ENCODE data around the gene TRERF1. TPM values are rescaled to one million over a fixed set of nuclear protein-coding genes. Genes with fewer than 3 reads are reported as not detected.
A peak's percentile ranks its signal among the peaks of the same experiment; 100 is the strongest.
"Not testable (repeated sequence)": the region's sequence is repeated elsewhere in the genome, so short reads cannot be mapped to it uniquely, and the experiment has no call there.

The TRERF1 gene
- total RNA-seq, 8 experiments from 2014 or later: 3.5 to 21.2 (median 5.2) TPM

DNA sequence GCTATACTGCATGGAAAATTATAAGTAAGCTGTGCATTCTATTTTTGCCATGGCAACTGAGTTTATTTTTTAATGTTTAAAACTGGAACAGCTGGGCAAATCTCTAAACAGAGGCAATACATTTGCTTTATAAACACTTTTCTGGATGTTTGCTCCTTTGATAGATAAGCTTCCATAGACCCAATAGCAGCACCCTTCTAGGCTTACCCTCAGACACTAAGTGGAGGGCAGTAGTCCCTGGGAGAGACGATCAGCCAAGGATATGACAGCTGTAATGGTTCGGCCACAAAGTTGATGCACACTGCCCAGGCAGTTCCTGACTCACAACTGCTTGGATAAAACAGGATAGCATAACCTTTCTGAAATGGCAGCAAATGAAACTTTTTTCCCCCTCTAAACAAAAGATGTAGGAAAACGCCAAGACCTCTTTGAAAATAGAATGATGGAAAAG is 225.5 kb downstream of the TRERF1 start:
- ATAC-seq (replicated peaks in 6 of 8): peak; percentile 7 to 55 (median 40)
- Histone ChIP-seq H3K4me1 (replicated peaks in 1 of 2) (peaks cover 0 to 5% of the 10 kb centered on the region in 2 donors), H3K4me3 (no peak overlapping the region), H3K27ac (no peak overlapping the region)
- 8 to 83% (median 62%) methylated on average over 1 to 3 of the region's 3 CpGs; no CpG with 5 or more reads in 1 of the 10 experiments for WGBS, 10 experiments
- in situ Hi-C loops (cut with MboI; ENCODE audit: low pct_unique_long_range_greater_than_20kb in 2 of 9, low sequenced_read_pairs in 9 of 9, unreplicated experiment in 9 of 9): loop anchor here in 1 of 9 experiments (25.0 kb wide), 1 partner anchor 311 kb away; no protein-coding TSS in a partner anchor

DNA sequence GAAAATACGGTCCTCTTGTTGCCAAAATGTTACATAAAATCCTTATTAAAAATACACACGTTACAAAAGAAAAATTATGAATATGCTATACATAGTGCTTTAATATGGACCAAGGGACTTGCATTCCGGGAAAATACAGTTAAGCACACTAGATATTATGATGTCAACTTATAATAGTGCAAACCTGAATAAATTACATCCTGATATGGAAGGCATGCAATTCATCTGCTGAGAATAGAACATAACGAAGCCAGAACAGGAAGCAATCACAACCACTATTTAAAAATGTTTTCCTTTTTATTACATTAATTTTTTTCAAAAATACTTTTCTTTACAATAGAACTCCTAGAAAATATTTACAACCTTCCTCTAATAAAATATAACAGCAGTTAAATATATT is 226.3 kb downstream of the TRERF1 start:
- 7 to 100% (median 89%) methylated on average over 3 to 4 of the region's 4 CpGs for WGBS, 10 experiments
- H3K4me1 ChIP-seq (replicated peaks in 1 of 2): peaks cover 0 to 5% of the 10 kb centered on the region in 2 donors
- no peak for ATAC-seq (replicated peaks in 6 of 8)
- no peak overlapping the region for H3K27ac ChIP-seq
- no peak overlapping the region for H3K4me3 ChIP-seq
- in situ Hi-C loops (cut with MboI; ENCODE audit: low pct_unique_long_range_greater_than_20kb in 2 of 9, low sequenced_read_pairs in 9 of 9, unreplicated experiment in 9 of 9): loop anchor here in 1 of 9 experiments (25.0 kb wide), 1 partner anchor 312 kb away; no protein-coding TSS in a partner anchor

DNA sequence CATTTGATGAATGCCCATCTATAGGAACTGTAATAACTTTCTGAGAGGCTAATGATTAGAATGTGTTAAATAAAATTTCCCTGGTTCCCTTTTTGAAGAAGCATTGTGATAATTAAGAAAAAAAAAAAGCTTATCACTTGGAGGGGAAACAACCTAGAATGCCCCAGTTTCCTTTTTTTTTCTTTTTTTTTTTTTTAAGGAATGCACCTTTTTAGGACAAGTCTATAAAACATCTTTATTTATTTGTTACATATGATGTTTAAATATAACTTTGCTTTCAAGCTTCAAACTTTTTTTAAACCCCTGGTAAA is 226.7 kb downstream of the TRERF1 start:
- no peak overlapping the region for H3K27ac ChIP-seq
- ATAC-seq (replicated peaks in 6 of 8): peak in 2 of 8 experiments; percentile 38 to 45
- in situ Hi-C loops (cut with MboI; ENCODE audit: low pct_unique_long_range_greater_than_20kb in 2 of 9, low sequenced_read_pairs in 9 of 9, unreplicated experiment in 9 of 9): loop anchor here in 1 of 9 experiments (25.0 kb wide), 1 partner anchor 312 kb away; no protein-coding TSS in a partner anchor
- H3K4me1 ChIP-seq (replicated peaks in 1 of 2): peaks cover 0 to 5% of the 10 kb centered on the region in 2 donors
- no peak overlapping the region for H3K4me3 ChIP-seq

DNA sequence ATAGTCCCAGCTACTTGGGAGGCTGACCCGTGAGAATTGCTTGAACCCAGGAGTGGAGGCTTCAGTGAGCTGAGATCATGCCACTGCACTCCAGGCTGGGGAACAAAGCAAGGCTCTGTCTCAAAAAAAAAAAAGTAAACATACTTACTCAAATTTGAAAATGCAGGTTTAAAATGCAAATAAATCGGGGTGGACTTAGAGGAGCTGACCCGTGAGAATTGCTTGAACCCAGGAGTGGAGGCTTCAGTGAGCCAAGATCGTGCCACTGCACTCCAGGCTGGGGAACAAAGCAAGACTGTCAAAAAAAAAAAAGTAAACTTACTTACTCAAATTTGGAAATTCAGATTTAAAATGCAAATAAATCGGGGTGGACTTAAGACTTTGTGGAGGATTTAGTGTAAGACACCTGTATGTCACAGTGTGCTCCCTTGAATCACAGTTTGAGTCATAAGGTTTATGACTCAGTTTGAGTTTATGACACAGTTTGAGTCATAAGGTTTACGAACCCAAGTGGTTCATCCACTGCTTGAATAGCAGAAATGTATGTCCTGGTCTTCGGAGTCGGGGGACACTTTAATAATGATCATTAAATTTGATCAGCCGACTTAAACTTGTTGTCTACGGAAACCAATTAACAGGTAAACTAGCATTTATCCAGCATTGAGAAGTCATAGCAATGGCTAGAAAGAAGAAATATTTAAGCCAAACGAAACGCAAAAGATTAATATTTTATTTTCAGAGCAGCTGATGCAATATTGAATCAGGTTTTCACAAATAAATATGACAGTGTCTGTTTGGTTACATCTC is 227.3 kb downstream of the TRERF1 start:
- H3K4me1 ChIP-seq (replicated peaks in 1 of 2): peaks cover 0 to 5% of the 10 kb centered on the region in 2 donors
- in situ Hi-C loops (cut with MboI; ENCODE audit: low pct_unique_long_range_greater_than_20kb in 2 of 9, low sequenced_read_pairs in 9 of 9, unreplicated experiment in 9 of 9): loop anchor here in 1 of 9 experiments (25.0 kb wide), 1 partner anchor 313 kb away; no protein-coding TSS in a partner anchor
- ATAC-seq (replicated peaks in 6 of 8): peak; percentile 34 to 90 (median 58)
- no peak overlapping the region for H3K4me3 ChIP-seq
- 21 to 100% (median 55%) methylated on average over 1 to 12 of the region's 12 CpGs for WGBS, 10 experiments
- no peak overlapping the region for H3K27ac ChIP-seq

DNA sequence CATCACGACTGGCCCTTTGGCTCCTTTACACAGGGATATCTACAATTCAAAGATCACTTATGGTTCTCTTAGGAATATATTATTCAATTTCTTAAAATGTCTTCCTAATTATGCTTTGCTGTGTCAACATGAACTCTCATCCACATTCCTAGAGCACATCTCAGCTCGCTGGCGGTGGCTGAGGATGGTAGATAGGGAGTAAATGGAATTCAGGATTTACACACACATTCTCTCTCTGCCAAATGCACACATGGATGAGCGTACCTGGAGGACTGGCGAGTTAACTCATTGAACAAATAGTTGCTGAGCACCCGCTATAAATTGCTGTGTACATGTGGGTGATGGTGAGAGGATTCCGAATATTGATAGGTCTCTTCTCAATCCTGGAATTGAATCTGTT is 229.3 kb downstream of the TRERF1 start:
- ATAC-seq (replicated peaks in 6 of 8): peak in 1 of 8 experiments; percentile 54
- H3K4me3 ChIP-seq: no peak overlapping the region
- H3K27ac ChIP-seq: no peak overlapping the region
- H3K4me1 ChIP-seq (replicated peaks in 1 of 2): peaks cover 0 to 5% of the 10 kb centered on the region in 2 donors
- 80 to 100% (median 94%) methylated on average over 2 to 6 of the region's 7 CpGs; no CpG with 5 or more reads in 5 of the 10 experiments for WGBS, 10 experiments
- in situ Hi-C loops (cut with MboI; ENCODE audit: low pct_unique_long_range_greater_than_20kb in 2 of 9, low sequenced_read_pairs in 9 of 9, unreplicated experiment in 9 of 9): no loop called here

DNA sequence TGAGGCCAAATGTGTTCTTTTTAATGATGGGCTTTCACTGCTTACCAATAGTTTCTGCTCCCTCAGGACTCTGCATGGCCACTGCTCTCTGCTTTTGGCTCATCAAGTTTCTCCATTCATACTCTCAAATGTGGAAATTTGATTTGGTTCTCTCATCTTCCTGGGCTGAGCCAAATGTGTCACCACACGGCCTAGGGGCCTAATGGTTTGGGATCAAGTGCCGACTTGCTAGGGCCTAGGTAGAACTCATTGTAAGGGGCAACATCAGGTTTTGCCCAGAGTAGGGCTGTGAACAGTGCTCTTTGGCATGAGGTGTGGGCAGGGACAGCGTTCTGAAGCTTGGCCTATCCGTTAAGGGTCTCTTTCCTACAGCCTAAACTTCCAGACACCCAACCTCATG is 230.2 kb downstream of the TRERF1 start:
- WGBS, 10 experiments: 46 to 100% (median 80%) methylated on average over 2 to 4 of the region's 4 CpGs; no CpG with 5 or more reads in 2 of the 10 experiments
- H3K27ac ChIP-seq: no peak overlapping the region
- H3K4me1 ChIP-seq (replicated peaks in 1 of 2): peaks cover 3 to 8% of the 10 kb centered on the region in 2 donors
- H3K4me3 ChIP-seq: no peak overlapping the region
- no peak for ATAC-seq (replicated peaks in 6 of 8)
- in situ Hi-C loops (cut with MboI; ENCODE audit: low pct_unique_long_range_greater_than_20kb in 2 of 9, low sequenced_read_pairs in 9 of 9, unreplicated experiment in 9 of 9): no loop called here

DNA sequence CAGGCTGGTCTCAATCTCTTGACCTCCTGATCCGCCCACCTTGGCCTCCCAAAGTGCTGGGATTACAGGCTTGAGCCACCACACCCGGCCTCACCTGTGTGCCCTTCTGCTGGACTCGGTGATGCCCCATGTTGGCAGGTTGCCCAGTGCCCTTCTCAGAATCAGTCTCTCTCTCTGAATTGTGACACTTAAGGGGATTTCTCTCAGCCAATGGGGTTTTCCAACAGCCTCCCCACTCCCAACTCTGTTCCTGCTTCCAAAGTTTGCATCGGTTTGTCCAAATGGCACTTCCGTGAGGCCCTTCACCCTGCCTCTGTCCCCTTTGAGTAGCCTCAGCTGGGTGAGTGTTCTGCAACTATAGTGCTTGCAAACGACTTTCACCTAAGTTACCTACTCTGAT is 230.9 kb downstream of the TRERF1 start:
- no peak overlapping the region for H3K27ac ChIP-seq
- no peak for ATAC-seq (replicated peaks in 6 of 8)
- WGBS, 10 experiments: 0 to 78% (median 59%) methylated on average over 1 to 2 of the region's 6 CpGs; no CpG with 5 or more reads in 2 of the 10 experiments
- in situ Hi-C loops (cut with MboI; ENCODE audit: low pct_unique_long_range_greater_than_20kb in 2 of 9, low sequenced_read_pairs in 9 of 9, unreplicated experiment in 9 of 9): no loop called here
- peaks cover 5 to 9% of the 10 kb centered on the region in 2 donors for H3K4me1 ChIP-seq (replicated peaks in 1 of 2)
- H3K4me3 ChIP-seq: no peak overlapping the region

DNA sequence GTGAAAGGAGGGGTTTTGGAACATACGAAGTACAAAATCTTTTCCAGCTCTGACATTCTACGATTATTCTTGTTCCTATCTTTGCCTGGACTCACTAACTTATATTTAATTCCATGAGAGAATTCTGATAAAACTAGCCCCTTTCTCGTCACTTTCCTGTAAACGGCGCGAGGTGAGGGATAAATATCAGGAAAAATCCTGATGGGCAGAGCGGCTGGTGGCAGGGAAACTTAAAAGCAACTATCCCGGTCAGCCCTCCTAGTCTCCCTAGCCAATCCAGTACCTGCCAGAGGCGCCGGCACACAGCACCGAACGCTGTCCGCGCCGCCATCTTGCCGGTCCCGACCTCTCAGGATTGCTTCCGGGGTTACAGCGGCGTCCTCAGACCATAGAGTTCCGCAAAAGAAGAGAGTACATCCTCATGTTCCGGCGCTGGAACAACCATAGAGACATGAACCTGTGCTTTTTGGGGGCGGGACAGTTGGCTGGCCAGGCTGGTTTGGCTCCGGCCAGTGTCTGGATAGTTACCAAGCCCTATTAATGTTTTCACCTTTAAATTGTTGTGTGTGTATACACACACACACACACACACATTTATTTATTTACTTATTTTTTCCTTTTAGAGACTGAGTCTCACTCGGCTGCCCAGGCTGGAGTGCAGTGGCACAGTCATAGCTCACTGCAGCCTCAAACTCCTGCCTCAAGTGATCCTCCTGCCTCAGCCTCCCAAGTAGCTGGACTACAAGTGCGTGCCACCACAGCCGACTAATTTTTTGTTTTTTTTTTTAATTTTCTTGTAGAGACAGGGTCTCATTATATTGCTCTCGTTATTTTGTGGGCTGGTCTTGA is 234.0 kb downstream of the TRERF1 start, which contains the start of gene MRPS10:
Gene MRPS10, minus strand, starts transcription at position 343 of the 849 bp plus-strand sequence. Its CDS starts 12 bp downstream, at position 331.
- H3K4me1 ChIP-seq (replicated peaks in 1 of 2): peaks cover 5 to 8% of the 10 kb centered on the region in 2 donors
- WGBS, 10 experiments: 5 to 50% (median 16%) methylated on average over 4 to 22 of the region's 29 CpGs
- ATAC-seq (replicated peaks in 6 of 8): peak; percentile 89 to 100 (median 99)
- in situ Hi-C loops (cut with MboI; ENCODE audit: low pct_unique_long_range_greater_than_20kb in 2 of 9, low sequenced_read_pairs in 9 of 9, unreplicated experiment in 9 of 9): no loop called here
- peak within 1 kb of the TSS; percentile 45 to 88 (median 59) for H3K4me3 ChIP-seq
- H3K27ac ChIP-seq: peak within 1 kb of the TSS; percentile 59 to 84

DNA sequence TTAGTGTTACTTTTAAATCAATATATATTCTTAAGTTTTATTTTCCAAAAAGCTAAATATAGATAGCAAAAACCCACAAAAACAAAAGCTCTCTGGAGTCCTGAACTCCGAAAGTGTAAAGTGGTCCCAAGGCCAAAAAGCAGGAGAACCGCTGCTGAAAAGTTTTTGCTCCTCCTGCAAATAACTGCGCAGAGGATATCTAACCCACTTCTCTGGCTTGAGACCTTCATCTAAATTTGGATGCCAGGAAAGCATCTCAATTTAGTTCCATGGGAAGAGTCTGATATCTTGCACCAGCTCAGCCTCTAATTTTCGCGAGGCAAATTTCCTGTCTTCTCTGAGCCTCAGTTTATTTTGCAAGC is 234.6 kb downstream of the TRERF1 start:
- in situ Hi-C loops (cut with MboI; ENCODE audit: low pct_unique_long_range_greater_than_20kb in 2 of 9, low sequenced_read_pairs in 9 of 9, unreplicated experiment in 9 of 9): no loop called here
- peak overlapping the region; percentile 59 to 84 for H3K27ac ChIP-seq
- 0 to 83% (median 10%) methylated on average over 1 to 5 of the region's 5 CpGs; no CpG with 5 or more reads in 1 of the 10 experiments for WGBS, 10 experiments
- peak overlapping the region; percentile 45 to 88 (median 59) for H3K4me3 ChIP-seq
- peaks cover 5 to 8% of the 10 kb centered on the region in 2 donors for H3K4me1 ChIP-seq (replicated peaks in 1 of 2)
- peak in 1 of 8 experiments; percentile 2 for ATAC-seq (replicated peaks in 6 of 8)

DNA sequence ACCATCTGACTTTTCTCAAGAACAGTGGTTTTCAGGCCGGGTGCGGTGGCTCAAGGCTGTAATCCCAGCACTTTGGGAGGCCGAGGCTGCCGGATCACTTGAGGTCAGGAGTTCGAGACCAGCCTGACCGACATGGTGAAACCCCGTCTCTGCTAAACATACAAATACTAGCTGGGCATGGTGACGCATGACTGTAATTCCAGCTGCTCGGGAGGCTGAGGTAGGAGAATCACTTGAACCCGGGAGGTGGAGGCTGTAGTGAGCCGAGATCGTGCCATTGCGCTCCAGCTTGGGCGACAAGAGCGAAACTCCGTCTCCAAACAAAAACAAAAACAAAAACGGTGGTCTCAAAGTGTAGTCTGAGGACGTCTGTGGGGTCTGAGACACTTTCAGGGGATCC is 235.2 kb downstream of the TRERF1 start:
- H3K27ac ChIP-seq; ATAC-seq (replicated peaks in 6 of 8); in situ Hi-C loops (cut with MboI; ENCODE audit: low pct_unique_long_range_greater_than_20kb in 2 of 9, low sequenced_read_pairs in 9 of 9, unreplicated experiment in 9 of 9); H3K4me1 ChIP-seq (replicated peaks in 1 of 2): not testable (repeated sequence)
- peak overlapping the region in 2 of 5 donors; percentile 59 to 83 for H3K4me3 ChIP-seq
- 17 to 100% (median 81%) methylated on average over 1 to 13 of the region's 18 CpGs; no CpG with 5 or more reads in 2 of the 10 experiments for WGBS, 10 experiments

DNA sequence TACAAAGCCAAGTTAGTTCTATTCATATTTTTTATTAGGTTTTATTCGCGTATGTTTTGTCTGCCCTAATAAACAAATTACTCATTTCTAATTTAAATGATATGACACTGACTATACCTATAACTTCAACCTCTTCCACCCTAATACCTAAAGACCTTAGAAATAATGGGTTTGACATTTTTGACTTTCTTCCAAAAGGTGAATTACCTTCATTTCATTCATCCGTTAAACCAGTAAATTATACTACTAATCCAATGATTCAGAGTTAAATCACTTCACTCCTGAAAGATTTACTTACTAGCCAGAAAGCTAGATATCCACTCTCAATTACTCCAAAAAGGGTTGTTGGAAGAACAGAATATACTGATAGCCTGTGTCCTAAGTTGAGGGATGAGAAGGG is 239.3 kb downstream of the TRERF1 start:
- Histone ChIP-seq H3K4me3 (no peak overlapping the region), H3K4me1 (replicated peaks in 1 of 2) (peaks cover 5 to 8% of the 10 kb centered on the region in 2 donors), H3K27ac (no peak overlapping the region)
- no peak for ATAC-seq (replicated peaks in 6 of 8)
- in situ Hi-C loops (cut with MboI; ENCODE audit: low pct_unique_long_range_greater_than_20kb in 2 of 9, low sequenced_read_pairs in 9 of 9, unreplicated experiment in 9 of 9): no loop called here
- WGBS, 10 experiments: 62 to 100% (median 77%) methylated on average over 2 to 3 of the region's 3 CpGs

DNA sequence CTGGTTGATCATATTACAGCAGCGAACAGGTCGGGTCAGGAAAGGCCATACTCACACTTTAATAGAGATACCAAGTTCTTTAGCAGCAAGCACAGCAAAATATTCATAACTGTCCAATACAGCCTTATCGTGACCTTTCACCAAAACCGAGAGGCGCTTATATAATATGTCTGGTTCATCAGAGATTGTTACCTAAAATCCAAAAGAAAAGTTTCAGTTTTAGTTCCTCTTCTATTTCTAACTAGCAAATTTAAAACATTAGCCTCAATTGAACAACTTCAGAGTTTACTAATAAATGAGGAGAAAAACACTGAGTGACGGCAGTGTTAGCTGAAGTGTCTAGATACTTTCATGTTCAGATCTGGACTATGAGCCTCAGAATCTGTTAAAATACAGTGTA is 240.0 kb downstream of the TRERF1 start:
- ATAC-seq (replicated peaks in 6 of 8): no peak
- WGBS, 10 experiments: 97 to 100% (median 100%) methylated on average over 2 to 6 of the region's 6 CpGs; no CpG with 5 or more reads in 1 of the 10 experiments
- H3K27ac ChIP-seq: no peak overlapping the region
- in situ Hi-C loops (cut with MboI; ENCODE audit: low pct_unique_long_range_greater_than_20kb in 2 of 9, low sequenced_read_pairs in 9 of 9, unreplicated experiment in 9 of 9): no loop called here
- H3K4me1 ChIP-seq (replicated peaks in 1 of 2): peaks cover 4 to 7% of the 10 kb centered on the region in 2 donors
- no peak overlapping the region for H3K4me3 ChIP-seq

DNA sequence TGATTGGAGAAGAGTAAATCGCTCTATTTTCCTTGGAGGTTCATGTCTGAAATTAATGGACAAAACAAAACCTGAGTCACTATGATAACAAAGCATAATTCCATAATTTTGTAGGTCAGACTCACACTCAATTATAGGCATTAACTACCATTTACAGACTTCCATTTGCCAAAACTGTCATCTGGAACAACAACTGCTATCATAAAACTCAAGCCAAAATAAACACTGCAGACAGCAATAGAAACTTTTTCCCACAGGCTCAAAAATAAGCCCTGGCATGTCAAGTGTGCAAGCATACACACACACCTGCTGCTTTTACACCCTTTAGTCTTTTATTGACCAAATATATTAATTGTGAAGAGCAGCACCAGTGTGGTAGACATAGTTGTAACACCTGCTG is 241.2 kb downstream of the TRERF1 start:
- peaks cover 0 to 4% of the 10 kb centered on the region in 2 donors for H3K4me1 ChIP-seq (replicated peaks in 1 of 2)
- in situ Hi-C loops (cut with MboI; ENCODE audit: low pct_unique_long_range_greater_than_20kb in 2 of 9, low sequenced_read_pairs in 9 of 9, unreplicated experiment in 9 of 9): no loop called here
- no peak overlapping the region for H3K27ac ChIP-seq
- no peak overlapping the region for H3K4me3 ChIP-seq
- peak in 1 of 8 experiments; percentile 65 for ATAC-seq (replicated peaks in 6 of 8)
- WGBS, 10 experiments: no CpG with 5 or more reads among the region's 1 CpG
